KMS-11 (cell line): Measurements from ENCODE around the gene HSPA12A.

ENCODE experiments used
- H2AFZ ChIP-seq: fragments of 200-600 bp; sonication (generic); 2 replicates; pipeline ENCODE4 v1.6.1; 2016; ENCODE audit warnings: antibody characterized with exemption, mixed run types, low read depth
- H3K27ac ChIP-seq: fragments of 200-600 bp; sonication (generic); 2 replicates; pipeline ENCODE4 v1.6.1; 2016; ENCODE audit warnings: mild to moderate bottlenecking, mixed run types
- H3K27me3 ChIP-seq: fragments of 200-600 bp; sonication (generic); 2 replicates; pipeline ENCODE4 v1.6.1; 2017; ENCODE audit warnings: mild to moderate bottlenecking, low read depth, mixed run types, moderate library complexity; ENCODE audit not compliant: insufficient read depth
- H3K36me3 ChIP-seq: fragments of 200-600 bp; sonication (generic); 2 replicates; pipeline ENCODE4 v1.6.1; 2017; ENCODE audit warnings: mild to moderate bottlenecking, mixed run types; ENCODE audit not compliant: insufficient read depth
- H3K4me1 ChIP-seq: fragments of 200-600 bp; sonication (generic); 2 replicates; pipeline ENCODE4 v1.6.1; 2016; ENCODE audit warnings: mild to moderate bottlenecking, low read depth, mixed run types; ENCODE audit not compliant: poor library complexity, severe bottlenecking
- H3K4me2 ChIP-seq: fragments of 200-600 bp; sonication (generic); 2 replicates; pipeline ENCODE4 v1.7.0; 2016; ENCODE audit warnings: mild to moderate bottlenecking, mixed run types
- H3K4me3 ChIP-seq: fragments of 200-600 bp; sonication (generic); IDR thresholded peaks from 2 replicates; pipeline ENCODE4 v1.6.1; 2017; ENCODE audit warnings: low read depth, low read length, mixed read lengths; ENCODE audit not compliant: insufficient read depth
- H3K79me2 ChIP-seq: fragments of 200-600 bp; sonication (generic); 2 replicates; pipeline ENCODE4 v1.6.1; 2016; ENCODE audit warnings: low read depth, mixed run types; ENCODE audit not compliant: insufficient read depth
- H3K9ac ChIP-seq: fragments of 200-600 bp; sonication (generic); 2 replicates; pipeline ENCODE4 v1.6.1; 2016; ENCODE audit warnings: mild to moderate bottlenecking, mixed run types
- H4K20me1 ChIP-seq: fragments of 200-600 bp; sonication (generic); 2 replicates; pipeline ENCODE4 v1.6.1; 2016; ENCODE audit warnings: mild to moderate bottlenecking, mixed run types; ENCODE audit not compliant: insufficient read depth
- TF ChIP-seq, protein P1 (sequence below): fragments of 200-600 bp; sonication (generic); conservative IDR thresholded peaks from 2 replicates; pipeline ENCODE4 v1.6.1; 2017; ENCODE audit warnings: low read depth, mild to moderate bottlenecking, antibody characterized with exemption, low read length, moderate library complexity, mixed read lengths

HSPA12A gene

GRCh38 chr10:116737627-116738327, 4.6 kb downstream of the HSPA12A start:
- TF ChIP-seq, protein P1, sequence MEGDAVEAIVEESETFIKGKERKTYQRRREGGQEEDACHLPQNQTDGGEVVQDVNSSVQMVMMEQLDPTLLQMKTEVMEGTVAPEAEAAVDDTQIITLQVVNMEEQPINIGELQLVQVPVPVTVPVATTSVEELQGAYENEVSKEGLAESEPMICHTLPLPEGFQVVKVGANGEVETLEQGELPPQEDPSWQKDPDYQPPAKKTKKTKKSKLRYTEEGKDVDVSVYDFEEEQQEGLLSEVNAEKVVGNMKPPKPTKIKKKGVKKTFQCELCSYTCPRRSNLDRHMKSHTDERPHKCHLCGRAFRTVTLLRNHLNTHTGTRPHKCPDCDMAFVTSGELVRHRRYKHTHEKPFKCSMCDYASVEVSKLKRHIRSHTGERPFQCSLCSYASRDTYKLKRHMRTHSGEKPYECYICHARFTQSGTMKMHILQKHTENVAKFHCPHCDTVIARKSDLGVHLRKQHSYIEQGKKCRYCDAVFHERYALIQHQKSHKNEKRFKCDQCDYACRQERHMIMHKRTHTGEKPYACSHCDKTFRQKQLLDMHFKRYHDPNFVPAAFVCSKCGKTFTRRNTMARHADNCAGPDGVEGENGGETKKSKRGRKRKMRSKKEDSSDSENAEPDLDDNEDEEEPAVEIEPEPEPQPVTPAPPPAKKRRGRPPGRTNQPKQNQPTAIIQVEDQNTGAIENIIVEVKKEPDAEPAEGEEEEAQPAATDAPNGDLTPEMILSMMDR, result no peak
- Histone ChIP-seq H3K4me2 (no peak overlapping the region), H4K20me1 (no peaks in the 10 kb centered on the region), H3K36me3 (no peaks in the 10 kb centered on the region), H3K4me1 (no peaks in the 10 kb centered on the region), H3K79me2 (no peaks in the 10 kb centered on the region), H2AFZ (no peak overlapping the region), H3K9ac (no peak overlapping the region), H3K4me3 (no peak overlapping the region), H3K27me3 (peaks cover 3% of the 10 kb centered on the region; the same call in 1 of the 2 replicates), H3K27ac (no peak overlapping the region)

DNA sequence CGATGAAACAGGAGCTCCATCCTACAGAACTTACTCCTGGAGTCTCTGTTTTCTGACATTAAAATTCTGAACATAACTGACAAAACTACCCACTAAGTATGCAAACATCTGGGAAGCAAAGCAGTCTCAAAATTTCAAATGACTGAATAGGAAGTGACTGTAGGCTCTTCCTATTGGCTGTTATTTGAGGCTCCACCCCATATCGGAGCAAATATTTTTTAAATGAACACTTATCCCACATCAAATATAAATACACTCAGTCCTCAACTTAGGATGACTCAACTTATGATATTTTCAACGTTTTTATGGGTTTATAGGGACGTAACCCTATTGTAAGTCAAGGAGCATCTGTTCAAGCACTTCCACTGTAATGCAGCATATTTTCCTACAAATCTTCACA, 8.8 kb downstream of the HSPA12A start:
- Histone ChIP-seq H3K27me3 (no peaks in the 10 kb centered on the region), H3K4me1 (no peaks in the 10 kb centered on the region), H3K79me2 (no peaks in the 10 kb centered on the region), H3K27ac (no peak overlapping the region), H3K4me2 (no peak overlapping the region), H4K20me1 (no peaks in the 10 kb centered on the region), H2AFZ (no peak overlapping the region), H3K4me3 (no peak overlapping the region), H3K36me3 (no peaks in the 10 kb centered on the region), H3K9ac (no peak overlapping the region)
- TF ChIP-seq, protein P1, result no peak

- no peak overlapping the region for H3K4me3 ChIP-seq
- no peaks in the 10 kb centered on the region for H4K20me1 ChIP-seq
- no peaks in the 10 kb centered on the region for H3K36me3 ChIP-seq
- H2AFZ ChIP-seq, result no peak overlapping the region
- no peaks in the 10 kb centered on the region for H3K27me3 ChIP-seq
- no peak overlapping the region for H3K27ac ChIP-seq
- no peaks in the 10 kb centered on the region for H3K4me1 ChIP-seq
- H3K9ac ChIP-seq, result no peak overlapping the region
- TF ChIP-seq, protein P1, result no peak
- H3K4me2 ChIP-seq, result no peak overlapping the region
- H3K79me2 ChIP-seq, result no peaks in the 10 kb centered on the region
Observed at GRCh38 chr10:116732573-116732972, 9.8 kb downstream of the HSPA12A start.

- H3K4me1 ChIP-seq, result no peaks in the 10 kb centered on the region
- no peaks in the 10 kb centered on the region for H4K20me1 ChIP-seq
- TF ChIP-seq, protein P1, result no peak
- H3K4me2 ChIP-seq, result no peak overlapping the region
- no peak overlapping the region for H3K4me3 ChIP-seq
- no peak overlapping the region for H3K27ac ChIP-seq
- no peaks in the 10 kb centered on the region for H3K79me2 ChIP-seq
- no peak overlapping the region for H3K9ac ChIP-seq
- H3K36me3 ChIP-seq, result no peaks in the 10 kb centered on the region
- no peak overlapping the region for H2AFZ ChIP-seq
- H3K27me3 ChIP-seq, result no peaks in the 10 kb centered on the region
Observed at GRCh38 chr10:116730464-116731260, 11.7 kb downstream of the HSPA12A start.
